Measurements from ENCODE around the gene APPL1. TPM values are rescaled to one million over a fixed set of nuclear protein-coding genes. Genes with fewer than 3 reads are reported as not detected.

Gene APPL1
- total and polyA plus RNA-seq, 2 of the 4 experiments (the other 2 are of a cell fraction), result 9.6 to 46.2 TPM

- Histone ChIP-seq H2BK5ac (ENCODE audit: low read depth, low read length, poor library complexity, severe bottlenecking) (no peak overlapping the region), H3K9me1 (ENCODE audit: insufficient read depth, low read length) (peaks cover 5% of the 10 kb centered on the region; the same call in 1 of the 2 replicates), H3K18ac (ENCODE audit: low read depth, low read length) (no peak overlapping the region), H2BK120ac (ENCODE audit: low read depth, low read length) (no peak overlapping the region), H3K4me1 (ENCODE audit: control insufficient read depth, insufficient read depth, low read length) (peaks cover 2% of the 10 kb centered on the region; the same call in 1 of the 2 replicates), H3K9me3 (ENCODE audit: control insufficient read depth, insufficient read depth, low read length) (no peaks in the 10 kb centered on the region), H2AK9ac (replicated peaks; ENCODE audit: low read depth, low read length, poor library complexity) (no peak overlapping the region), H3K4me2 (ENCODE audit: low read depth, low read length) (no peak overlapping the region), H2AFZ (replicated peaks; ENCODE audit: low read length, poor library complexity) (no peak overlapping the region), H3K23ac (ENCODE audit: low read depth, low read length) (no peak overlapping the region), H2BK20ac (ENCODE audit: low read depth, low read length) (no peak overlapping the region), H3K36me3 (ENCODE audit: control insufficient read depth, insufficient read depth, low read length) (no peaks in the 10 kb centered on the region; the same call in 1 of the 2 replicates), H3K4ac (ENCODE audit: low read depth, low read length) (no peak overlapping the region), H4K5ac (ENCODE audit: low read depth, low read length) (no peak overlapping the region), H4K91ac (ENCODE audit: insufficient read depth, low read depth, low read length) (no peak overlapping the region), H2BK15ac (ENCODE audit: low read depth, low read length) (no peak overlapping the region), H3K14ac (replicated peaks; ENCODE audit: low read depth, low read length) (no peak overlapping the region), H3K4me3 (ENCODE audit: insufficient read depth, low read depth, low read length) (no peak overlapping the region), H3K79me1 (ENCODE audit: low read depth in 1 of 2, low read length in 2 of 2) (peaks cover 8 to 23% of the 10 kb centered on the region in 2 experiments), H3K56ac (ENCODE audit: extremely low read depth, insufficient read depth, low read length) (no peak overlapping the region), H4K8ac (ENCODE audit: low read depth in 2 of 2, low read length in 2 of 2) (no peak overlapping the region), H3K9ac (ENCODE audit: low read depth, low read length) (no peak overlapping the region), H3K27me3 (ENCODE audit: control insufficient read depth, insufficient read depth, low read length) (no peaks in the 10 kb centered on the region), H2AK5ac (ENCODE audit: low read depth, low read length) (no peak overlapping the region), H4K20me1 (ENCODE audit: insufficient read depth, low read length) (peaks cover 20% of the 10 kb centered on the region), H3K27ac (ENCODE audit: insufficient read depth, low read length) (no peak overlapping the region)
- no peak for TF ChIP-seq RFX5 (IDR thresholded peaks at IDR 0.05; ENCODE audit: low read depth, low read length)
- TF ChIP-seq CEBPB (IDR thresholded peaks at IDR 0.05; ENCODE audit: low read depth, low read length), result no peak
- no peak for TF ChIP-seq USF2 (IDR thresholded peaks at IDR 0.05; ENCODE audit: low read depth, low read length)
- TF ChIP-seq NFE2L2 (IDR thresholded peaks at IDR 0.05; ENCODE audit: low read depth, low read length), result no peak
- no peak for TF ChIP-seq RCOR1 (IDR thresholded peaks at IDR 0.05; ENCODE audit: insufficient replicate concordance, low read length)
- no peak for TF ChIP-seq CTCF (conservative IDR thresholded peaks at IDR 0.05; ENCODE audit: low read depth, low read length)
- TF ChIP-seq CHD1 (IDR thresholded peaks at IDR 0.05; ENCODE audit: low read depth, low read length), result no peak
- CTCF ChIA-PET, result interaction anchor here (0.7 kb wide), 1 partner anchor 129 kb away, joined by 3 read pairs; no protein-coding TSS in a partner anchor
- no TSS peak for BruUV-seq (replicated peaks)
- POLR2A ChIA-PET (ENCODE audit: unreplicated experiment), result no interaction called here
- intact Hi-C loops (cut with micrococcal nuclease), result loop anchor here (5.0 to 10.0 kb wide), 3 partner anchors 54 to 521 kb away; no protein-coding TSS in a partner anchor
- DNase-seq (no peak), ATAC-seq (ENCODE audit: low read depth) (no peak)
- in situ Hi-C loops (cut with MboI; ENCODE audit: low sequenced_read_pairs), result no loop called here
- dilution Hi-C loops (cut with HindIII; ENCODE audit: low sequenced_read_pairs, unreplicated experiment), result no loop called here
- 100% methylated on average over 1 of the region's 2 CpGs; no CpG with 5 or more reads in 1 of the 2 experiments for WGBS, 2 experiments (ENCODE audit: extremely low coverage in 2 of 2, insufficient read length in 1 of 2)
Measured at GRCh38 chr3:57226176-57226575, 1.4 kb upstream of the APPL1 start.

Measured in IMR-90 (cell line).